ENCODE data around the gene GRHPR. TPM values are rescaled to one million over a fixed set of nuclear protein-coding genes. Genes with fewer than 3 reads are reported as not detected.

Gene GRHPR
- total and polyA plus RNA-seq, 2 of the 8 experiments (the other 6 are each of a cell fraction or from before 2014, with no cell fraction given), result 97.0 to 201 TPM

DNA sequence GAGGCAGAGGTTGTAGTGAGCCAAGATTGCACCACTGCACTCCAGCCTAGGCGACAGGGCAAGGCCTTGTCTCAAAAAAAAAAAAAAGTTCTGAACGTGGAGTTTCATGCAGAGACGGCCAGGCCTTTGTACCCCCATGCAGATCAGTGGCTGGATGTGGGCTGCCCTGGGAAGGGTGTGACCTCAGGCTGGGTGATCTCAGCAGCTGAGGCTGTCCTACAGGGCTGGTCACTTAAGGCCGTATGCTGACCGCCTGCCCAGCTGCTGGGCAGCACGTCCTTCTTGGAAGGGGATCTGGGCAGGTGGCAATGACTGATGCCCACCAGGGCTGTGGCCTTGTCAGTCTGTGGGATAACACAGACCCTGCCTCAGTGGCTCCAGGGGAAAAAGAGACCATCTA, 37.2 kb upstream of the GRHPR start:
- ChIA-PET CTCF (ENCODE audit: partially characterized antibody) (interaction anchor here (0.9 to 2.4 kb wide), 4 partner anchors 9 to 26 kb away, joined by 5 to 9 read pairs (median 7); no protein-coding TSS in a partner anchor), POLR2A (ENCODE audit: partially characterized antibody) (no interaction called here)
- H3K4ac ChIP-seq (replicated peaks; ENCODE audit: insufficient read length, low read depth, low read length), result no peak overlapping the region
- H3K18ac ChIP-seq (ENCODE audit: extremely low read depth, low read length), result no peak overlapping the region
- no peaks in the 10 kb centered on the region for H3K27me3 ChIP-seq (replicated peaks in 1 of 4; ENCODE audit: control insufficient read depth in 3 of 4, extremely low read depth in 1 of 4, insufficient read depth in 3 of 4, low read length in 3 of 4)
- H2AK5ac ChIP-seq (ENCODE audit: low read depth, low read length), result no peak overlapping the region
- no peaks in the 10 kb centered on the region for H3K79me2 ChIP-seq (ENCODE audit: control insufficient read depth in 1 of 2, insufficient read depth in 2 of 2, low read length in 2 of 2)
- H2BK12ac ChIP-seq (ENCODE audit: low read depth, low read length), result no peak overlapping the region
- H3K9me3 ChIP-seq (ENCODE audit: insufficient read depth in 2 of 2, low read depth in 1 of 2, low read length in 1 of 2), result no peaks in the 10 kb centered on the region
- H3K56ac ChIP-seq (replicated peaks; ENCODE audit: insufficient read length, low read depth, low read length), result no peak overlapping the region
- H2BK15ac ChIP-seq (ENCODE audit: low read length), result no peak overlapping the region
- 70% methylated on average over 6 of the region's 6 CpGs; no CpG with 5 or more reads in 1 of the 2 experiments for WGBS, 2 experiments (ENCODE audit: extremely low coverage in 1 of 2, insufficient coverage in 1 of 2, insufficient read length in 1 of 2, insufficient replicate concordance in 2 of 2, low coverage in 1 of 2, low lambda C conversion rate in 2 of 2, missing lambda C conversion rate in 1 of 2)
- H3K4me3 ChIP-seq (ENCODE audit: extremely low read depth in 1 of 4, insufficient read depth in 2 of 4, low read depth in 3 of 4, low read length in 4 of 4), result no peak overlapping the region
- no peaks in the 10 kb centered on the region for H4K20me1 ChIP-seq (replicated peaks in 1 of 2; ENCODE audit: control insufficient read depth in 1 of 2, insufficient read depth in 2 of 2, low read length in 2 of 2)
- no peaks in the 10 kb centered on the region for H3K4me1 ChIP-seq (replicated peaks in 1 of 4; ENCODE audit: control insufficient read depth in 3 of 4, insufficient read depth in 4 of 4, low read length in 3 of 4)
- H3K27ac ChIP-seq (ENCODE audit: low read depth, low read length), result no peak overlapping the region
- H3K23ac ChIP-seq (ENCODE audit: insufficient read length), result no peak overlapping the region
- H3K4me2 ChIP-seq (ENCODE audit: insufficient read depth in 1 of 2, low read depth in 2 of 2, low read length in 2 of 2), result no peak overlapping the region
- no peak overlapping the region for H2BK20ac ChIP-seq (ENCODE audit: low read length)
- no peak overlapping the region for H3K14ac ChIP-seq (ENCODE audit: insufficient read length)
- H3K36me3 ChIP-seq (ENCODE audit: control insufficient read depth in 2 of 4, insufficient read depth in 4 of 4, low read length in 3 of 4), result no peaks in the 10 kb centered on the region
- H3K79me1 ChIP-seq (ENCODE audit: low read depth, low read length), result no peaks in the 10 kb centered on the region
- H4K91ac ChIP-seq (replicated peaks; ENCODE audit: insufficient read length, low read length), result no peak overlapping the region
- no peak for DNase-seq (ENCODE audit: low read depth in 1 of 2, low spot score in 2 of 2)
- no peak overlapping the region for H2BK5ac ChIP-seq (ENCODE audit: low read depth, low read length)
- no peak overlapping the region for H4K8ac ChIP-seq (ENCODE audit: extremely low read depth, insufficient read depth, low read length)
- H4K5ac ChIP-seq (ENCODE audit: insufficient read length, low read depth, low read length), result no peak overlapping the region
- H3K9ac ChIP-seq (replicated peaks in 1 of 4; ENCODE audit: extremely low read depth in 1 of 4, low read depth in 3 of 4, low read length in 3 of 4), result no peak overlapping the region
- no peak overlapping the region for H2AFZ ChIP-seq (ENCODE audit: low read length)
- H2BK120ac ChIP-seq (replicated peaks; ENCODE audit: low read depth, low read length), result no peak overlapping the region
- no peak for FAIRE-seq
- no peaks in the 10 kb centered on the region for H3K23me2 ChIP-seq (ENCODE audit: low read depth, low read length)
- TF ChIP-seq, protein P1, sequence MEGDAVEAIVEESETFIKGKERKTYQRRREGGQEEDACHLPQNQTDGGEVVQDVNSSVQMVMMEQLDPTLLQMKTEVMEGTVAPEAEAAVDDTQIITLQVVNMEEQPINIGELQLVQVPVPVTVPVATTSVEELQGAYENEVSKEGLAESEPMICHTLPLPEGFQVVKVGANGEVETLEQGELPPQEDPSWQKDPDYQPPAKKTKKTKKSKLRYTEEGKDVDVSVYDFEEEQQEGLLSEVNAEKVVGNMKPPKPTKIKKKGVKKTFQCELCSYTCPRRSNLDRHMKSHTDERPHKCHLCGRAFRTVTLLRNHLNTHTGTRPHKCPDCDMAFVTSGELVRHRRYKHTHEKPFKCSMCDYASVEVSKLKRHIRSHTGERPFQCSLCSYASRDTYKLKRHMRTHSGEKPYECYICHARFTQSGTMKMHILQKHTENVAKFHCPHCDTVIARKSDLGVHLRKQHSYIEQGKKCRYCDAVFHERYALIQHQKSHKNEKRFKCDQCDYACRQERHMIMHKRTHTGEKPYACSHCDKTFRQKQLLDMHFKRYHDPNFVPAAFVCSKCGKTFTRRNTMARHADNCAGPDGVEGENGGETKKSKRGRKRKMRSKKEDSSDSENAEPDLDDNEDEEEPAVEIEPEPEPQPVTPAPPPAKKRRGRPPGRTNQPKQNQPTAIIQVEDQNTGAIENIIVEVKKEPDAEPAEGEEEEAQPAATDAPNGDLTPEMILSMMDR (IDR thresholded peaks at IDR 0.05; ENCODE audit: control extremely low read depth in 1 of 3, insufficient read depth in 1 of 3, low read depth in 1 of 3, low read length in 3 of 3), result no peak
- TF ChIP-seq SP1 (IDR thresholded peaks at IDR 0.05; ENCODE audit: low read depth, low read length) (no peak), CHD2 (IDR thresholded peaks at IDR 0.05; ENCODE audit: low read length) (no peak), EP300 (IDR thresholded peaks at IDR 0.05; ENCODE audit: borderline replicate concordance in 1 of 2, low read depth in 2 of 2, low read length in 2 of 2) (no peak), GTF2F1 (IDR thresholded peaks at IDR 0.05; ENCODE audit: borderline replicate concordance, low read depth, low read length) (no peak), SP2 (IDR thresholded peaks at IDR 0.05; ENCODE audit: low read length) (no peak), RXRA (IDR thresholded peaks at IDR 0.05; ENCODE audit: insufficient read depth, low read depth, low read length) (no peak), SIX5 (IDR thresholded peaks at IDR 0.05; ENCODE audit: low read depth, low read length) (no peak), TCF12 (IDR thresholded peaks at IDR 0.05; ENCODE audit: low read depth, low read length) (no peak), GABPA (IDR thresholded peaks at IDR 0.05; ENCODE audit: borderline replicate concordance, insufficient read depth, low read length) (no peak)
- TF ChIP-seq, protein P2, sequence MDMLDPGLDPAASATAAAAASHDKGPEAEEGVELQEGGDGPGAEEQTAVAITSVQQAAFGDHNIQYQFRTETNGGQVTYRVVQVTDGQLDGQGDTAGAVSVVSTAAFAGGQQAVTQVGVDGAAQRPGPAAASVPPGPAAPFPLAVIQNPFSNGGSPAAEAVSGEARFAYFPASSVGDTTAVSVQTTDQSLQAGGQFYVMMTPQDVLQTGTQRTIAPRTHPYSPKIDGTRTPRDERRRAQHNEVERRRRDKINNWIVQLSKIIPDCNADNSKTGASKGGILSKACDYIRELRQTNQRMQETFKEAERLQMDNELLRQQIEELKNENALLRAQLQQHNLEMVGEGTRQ (IDR thresholded peaks at IDR 0.05; ENCODE audit: low read length), result no peak

Measured in H1 (cell line).